Muscle layer of duodenum (tissue), 2 donors: ENCODE results near the gene GPAT3.
"Not testable (repeated sequence)": the region's sequence is repeated elsewhere in the genome, so short reads cannot be mapped to it uniquely, and the experiment has no call there.

Experiments used
- H3K27ac ChIP-seq: one replicate; pipeline ENCODE4 v1.7.0; 2013; ENCODE audit warnings: mild to moderate bottlenecking, low read length
- H3K27me3 ChIP-seq: one replicate; pipeline ENCODE4 v1.7.0; 2013; ENCODE audit warnings: low read depth, mild to moderate bottlenecking, control low read depth, low read length
- H3K36me3 ChIP-seq, 2 donors: one replicate each; pipeline ENCODE4 v1.7.0; 2013; ENCODE audit warnings: low read length in 2 of 2, control low read depth in 1 of 2, mild to moderate bottlenecking in 1 of 2; ENCODE audit not compliant: insufficient read depth in 2 of 2, control insufficient read depth in 1 of 2
- H3K4me1 ChIP-seq, 2 donors: one replicate each; pipeline ENCODE4 v1.7.0; 2013; ENCODE audit warnings: low read length in 2 of 2, mild to moderate bottlenecking in 2 of 2, control low read depth in 1 of 2, moderate library complexity in 1 of 2; ENCODE audit not compliant: insufficient read depth in 2 of 2, control insufficient read depth in 1 of 2
- H3K4me3 ChIP-seq, 2 donors: one replicate each; pipeline ENCODE4 v1.7.0; 2013; ENCODE audit warnings: low read length in 2 of 2, low read depth in 1 of 2, mild to moderate bottlenecking in 1 of 2
- H3K9me3 ChIP-seq, 2 donors: one replicate each; pipeline ENCODE4 v1.7.0; 2013; ENCODE audit warnings: low read length in 2 of 2, control low read depth in 1 of 2, mild to moderate bottlenecking in 1 of 2; ENCODE audit not compliant: control insufficient read depth in 1 of 2
- donor health status: healthy.

GPAT3 gene

DNA sequence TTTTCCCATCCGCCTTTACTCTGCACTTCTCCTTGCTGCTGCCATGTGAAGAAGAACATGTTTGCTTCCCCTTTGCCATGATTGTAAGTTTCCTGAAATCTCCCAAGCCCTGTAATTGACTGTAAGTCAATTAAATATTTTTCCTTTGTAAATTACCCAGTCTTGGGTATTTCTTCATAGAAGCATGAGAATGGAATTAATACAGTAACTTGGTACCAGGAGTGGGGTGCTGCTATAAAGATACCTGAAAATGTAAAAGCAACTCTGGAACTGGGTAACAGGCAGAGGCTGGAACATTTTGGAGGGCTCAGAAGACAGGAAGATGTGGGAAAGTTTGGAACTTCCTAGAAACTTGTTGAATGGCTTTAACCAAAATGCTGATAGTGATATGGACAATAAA is 86.2 kb downstream of the GPAT3 start:
- H3K36me3 ChIP-seq, H3K27me3 ChIP-seq, H3K27ac ChIP-seq, H3K4me3 ChIP-seq, H3K9me3 ChIP-seq: not testable (repeated sequence)
- peaks cover 12 to 29% of the 10 kb centered on the region in 2 donors for H3K4me1 ChIP-seq

DNA sequence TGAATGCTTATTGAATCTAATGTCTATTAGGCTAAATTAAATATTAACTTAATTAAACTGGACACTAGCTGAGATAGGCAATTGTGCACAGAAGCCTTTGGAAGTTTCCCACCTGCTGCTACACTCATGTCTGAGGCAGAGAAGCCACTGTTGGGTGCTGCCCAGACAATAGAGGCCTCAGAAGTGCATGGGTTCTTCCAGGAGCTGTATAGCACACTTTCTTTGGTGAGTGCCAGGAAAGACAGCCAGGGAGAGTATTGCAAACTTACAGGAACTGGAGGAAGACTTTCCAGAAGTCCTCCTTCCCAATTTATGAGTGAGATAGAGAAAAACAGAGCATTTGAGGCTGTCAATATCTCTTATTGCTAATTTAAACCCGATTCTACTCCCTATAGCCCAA is 89.9 kb downstream of the GPAT3 start:
- Histone ChIP-seq H3K9me3 (peaks cover 0 to 6% of the 10 kb centered on the region in 2 donors), H3K27ac (no peak overlapping the region), H3K36me3 (no peaks in the 10 kb centered on the region), H3K4me1 (peaks cover 3 to 22% of the 10 kb centered on the region in 2 donors), H3K27me3 (no peaks in the 10 kb centered on the region), H3K4me3 (no peak overlapping the region)

DNA sequence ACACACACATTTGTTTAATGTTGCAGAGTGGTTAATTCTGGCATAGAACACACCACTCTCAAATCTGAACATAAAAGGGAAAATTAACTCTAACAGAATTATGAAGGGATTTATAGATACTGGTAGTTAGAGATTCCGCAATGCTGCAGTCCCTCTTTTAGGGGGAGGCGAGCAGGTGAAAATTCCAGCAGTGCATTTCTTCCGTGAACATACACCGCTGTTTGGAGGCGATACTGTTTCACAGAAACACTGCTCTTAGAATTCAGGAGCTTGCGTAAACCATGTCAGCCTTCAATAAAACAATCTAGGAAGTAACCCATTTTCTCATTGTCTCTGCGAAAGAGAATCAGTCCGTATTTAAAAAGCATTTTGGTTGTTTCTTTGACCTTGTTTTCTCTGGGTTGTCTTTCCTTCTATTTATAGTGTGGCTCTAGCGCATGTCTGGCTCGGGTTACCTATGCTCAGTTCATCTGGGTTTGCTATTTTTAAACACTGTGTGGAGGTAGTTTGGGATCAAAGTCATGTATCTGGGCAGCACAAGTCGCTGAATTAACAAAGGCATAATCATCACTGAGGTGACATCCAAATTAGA is 90.4 kb downstream of the GPAT3 start:
- Histone ChIP-seq H3K27me3 (no peaks in the 10 kb centered on the region), H3K36me3 (no peaks in the 10 kb centered on the region), H3K4me3 (no peak overlapping the region), H3K27ac (peak overlapping the region; percentile 7), H3K9me3 (peaks cover 0 to 3% of the 10 kb centered on the region in 2 donors), H3K4me1 (peaks cover 5 to 22% of the 10 kb centered on the region in 2 donors)

DNA sequence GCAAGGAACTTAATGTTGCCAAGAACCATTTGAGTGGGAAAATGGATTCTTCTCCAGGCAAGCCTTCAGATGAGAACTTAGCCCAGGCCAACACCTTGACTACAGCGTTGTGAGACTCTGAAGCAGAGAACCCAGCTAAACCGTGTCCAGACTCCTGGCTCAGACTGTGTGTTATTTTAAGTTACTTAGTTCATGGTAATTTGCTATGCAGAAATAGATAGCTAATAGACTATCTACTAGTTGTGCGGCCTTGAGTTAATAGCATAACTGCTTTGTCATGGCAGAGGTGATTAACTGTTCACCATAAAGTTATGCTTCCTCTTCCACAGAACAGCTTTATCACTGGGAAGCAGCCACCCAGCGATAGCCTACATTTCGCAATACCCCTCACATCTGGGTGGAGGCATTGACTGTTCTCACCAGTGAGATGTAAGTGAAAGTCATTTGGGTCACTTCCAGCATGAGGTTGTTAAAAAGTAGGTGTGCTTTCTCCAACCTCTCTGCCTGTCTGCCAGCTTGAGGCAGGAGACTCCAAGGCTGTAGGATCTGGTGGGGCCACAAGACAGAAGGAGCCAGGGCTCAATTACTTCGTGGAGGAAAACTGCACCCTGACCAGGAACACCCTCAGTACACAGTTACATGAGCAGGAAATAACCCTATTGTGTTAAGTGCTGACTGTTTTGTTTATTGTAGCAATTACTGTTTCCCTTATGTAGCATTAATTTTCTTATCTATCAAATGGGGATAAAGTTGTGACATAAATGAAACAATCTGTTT is 94.2 kb downstream of the GPAT3 start:
- peaks cover 5 to 22% of the 10 kb centered on the region in 2 donors for H3K4me1 ChIP-seq
- H3K4me3 ChIP-seq: no peak overlapping the region
- H3K36me3 ChIP-seq: no peaks in the 10 kb centered on the region
- no peak overlapping the region for H3K27ac ChIP-seq
- no peaks in the 10 kb centered on the region for H3K27me3 ChIP-seq
- H3K9me3 ChIP-seq: no peaks in the 10 kb centered on the region

DNA sequence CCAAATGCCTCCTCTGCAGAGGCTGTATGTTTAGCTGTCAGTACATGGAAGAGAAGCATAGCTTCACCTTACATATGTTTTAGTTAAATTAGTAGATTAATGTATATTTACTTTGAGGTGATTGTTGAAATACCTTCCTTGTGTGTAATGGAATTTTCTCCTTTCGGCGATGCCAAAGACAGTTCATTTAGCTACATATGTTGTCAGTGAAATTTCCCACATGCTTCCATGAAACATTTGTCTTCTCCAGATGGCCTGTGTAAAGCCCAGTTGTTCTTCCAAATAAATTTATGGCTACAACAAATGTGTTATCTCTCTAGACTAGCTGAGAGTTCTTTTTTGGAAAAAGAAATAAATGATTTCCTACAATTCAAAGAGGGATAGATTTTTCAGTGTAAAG is 95.2 kb downstream of the GPAT3 start:
- Histone ChIP-seq H3K4me3 (no peak overlapping the region), H3K27me3 (no peaks in the 10 kb centered on the region), H3K9me3 (no peaks in the 10 kb centered on the region), H3K27ac (no peak overlapping the region), H3K4me1 (peaks cover 5 to 13% of the 10 kb centered on the region in 2 donors), H3K36me3 (no peaks in the 10 kb centered on the region)

DNA sequence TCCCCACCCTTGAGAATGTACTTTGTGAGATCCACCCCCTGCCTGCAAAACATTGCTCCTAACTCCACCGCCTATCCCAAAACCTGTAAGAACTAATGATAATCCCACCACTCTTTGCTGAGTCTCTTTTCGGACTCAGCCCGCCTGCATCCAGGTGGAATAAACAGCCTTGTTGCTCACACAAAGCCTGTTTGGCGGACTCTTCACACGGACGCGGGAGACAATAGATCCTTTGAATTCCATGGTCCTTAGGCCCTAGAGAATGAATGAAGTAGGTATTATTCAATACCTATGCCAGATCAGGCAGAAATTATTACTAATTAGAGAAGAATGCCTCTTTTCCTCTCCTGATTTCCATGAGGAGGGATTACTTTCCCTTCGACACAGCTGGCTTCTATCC is 101.0 kb downstream of the GPAT3 start:
- H3K27me3 ChIP-seq: no peaks in the 10 kb centered on the region
- H3K9me3 ChIP-seq: no peaks in the 10 kb centered on the region
- H3K36me3 ChIP-seq: no peaks in the 10 kb centered on the region
- no peaks in the 10 kb centered on the region for H3K4me1 ChIP-seq
- no peak overlapping the region for H3K27ac ChIP-seq
- no peak overlapping the region for H3K4me3 ChIP-seq

DNA sequence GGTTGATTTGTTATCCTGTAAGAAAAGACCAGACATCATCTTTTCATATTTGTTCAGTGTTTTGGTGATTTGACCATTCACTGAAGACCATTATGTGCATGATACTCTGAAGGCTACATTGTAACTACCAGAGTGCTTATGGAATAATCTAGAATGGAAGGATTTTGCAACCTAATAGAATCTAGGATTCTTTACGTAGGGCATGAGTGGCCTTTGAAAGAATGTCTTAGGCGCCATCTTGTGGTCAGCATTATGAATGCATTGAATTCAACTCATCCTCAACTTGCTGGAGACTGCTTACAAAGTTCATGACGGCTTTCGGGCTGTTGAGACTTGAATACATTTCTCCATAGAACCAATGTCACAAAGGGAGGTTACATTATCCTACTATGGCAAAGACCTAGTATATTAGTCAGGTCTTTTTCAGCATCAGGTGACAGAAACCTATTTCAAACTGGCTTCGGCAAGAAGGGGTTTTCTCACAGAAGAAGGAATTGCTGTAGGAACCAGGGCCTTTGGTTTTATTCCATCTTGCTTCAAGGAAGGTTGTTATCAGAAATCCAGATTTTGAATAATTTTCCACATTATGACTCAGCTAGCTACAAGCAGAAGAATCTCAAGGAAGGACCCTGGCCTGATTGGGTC is 104.1 kb downstream of the GPAT3 start:
- H3K4me1 ChIP-seq: no peaks in the 10 kb centered on the region
- no peaks in the 10 kb centered on the region for H3K36me3 ChIP-seq
- no peaks in the 10 kb centered on the region for H3K9me3 ChIP-seq
- no peak overlapping the region for H3K27ac ChIP-seq
- no peaks in the 10 kb centered on the region for H3K27me3 ChIP-seq
- H3K4me3 ChIP-seq: no peak overlapping the region

DNA sequence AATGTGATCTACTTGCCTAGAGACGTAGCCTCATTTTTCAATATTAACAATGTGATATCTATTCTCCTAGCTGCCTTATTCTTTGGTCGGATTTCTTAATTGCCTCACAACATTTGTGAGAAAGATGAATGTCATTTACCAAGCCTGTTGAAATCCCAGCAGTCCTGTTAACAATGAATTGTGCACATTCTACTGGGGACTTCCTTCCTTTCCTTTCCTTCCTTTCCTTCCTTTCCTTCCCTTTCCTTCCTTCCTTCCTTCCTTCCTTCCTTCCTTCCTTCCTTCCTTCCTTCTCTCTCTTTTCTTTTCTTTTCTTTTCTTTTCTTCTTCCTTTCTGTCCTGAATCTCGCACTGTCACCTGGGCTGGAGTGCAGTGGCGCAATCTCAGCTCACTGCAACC is 107.1 kb downstream of the GPAT3 start:
- Histone ChIP-seq H3K36me3 (no peaks in the 10 kb centered on the region), H3K27me3 (no peaks in the 10 kb centered on the region), H3K4me3 (no peak overlapping the region), H3K27ac (no peak overlapping the region), H3K4me1 (no peaks in the 10 kb centered on the region), H3K9me3 (no peaks in the 10 kb centered on the region)

DNA sequence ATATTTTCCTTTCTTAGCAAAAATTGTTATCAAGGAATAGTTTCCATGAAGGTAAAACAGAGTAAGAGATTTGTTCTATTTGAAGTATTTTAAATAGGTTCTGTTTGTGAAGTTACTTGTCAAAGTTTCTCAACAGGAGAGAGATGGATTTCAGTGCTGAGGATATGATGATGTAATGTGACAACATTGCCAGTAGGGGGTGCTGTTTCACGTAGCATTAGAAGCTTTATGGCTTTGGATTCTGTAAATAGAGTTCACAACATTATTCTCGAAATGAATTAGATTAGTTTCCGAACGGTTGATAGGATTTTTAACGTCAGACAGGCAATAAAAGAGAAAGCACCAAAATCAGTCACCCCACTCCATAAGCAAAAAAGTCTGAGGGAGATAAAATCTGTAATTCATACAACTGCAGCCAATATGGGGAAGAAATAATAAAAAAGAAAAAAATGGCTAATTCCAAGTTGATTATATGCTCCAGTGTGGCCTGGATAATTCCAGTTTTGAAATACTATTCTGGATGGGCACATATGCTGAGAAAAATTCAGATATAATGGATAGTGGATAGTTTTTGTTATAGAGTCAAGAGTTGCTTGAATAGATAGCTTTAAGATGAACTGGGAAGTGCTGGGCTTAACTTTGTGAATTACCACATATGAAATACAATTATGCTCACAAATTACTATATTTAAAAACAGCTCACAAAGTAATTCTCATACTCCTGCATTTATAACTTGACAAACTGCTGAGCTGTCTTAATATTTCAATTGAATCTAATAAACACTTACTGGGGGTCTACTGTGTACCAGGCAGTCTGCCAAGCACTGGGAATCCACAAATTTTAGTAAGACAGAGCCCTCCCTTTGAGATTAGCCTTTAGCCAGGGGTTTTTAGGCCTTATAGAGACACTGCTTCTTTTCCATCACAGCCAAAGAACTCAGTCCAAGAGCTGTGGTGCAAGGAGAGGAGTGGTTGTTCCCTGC is 109.1 kb downstream of the GPAT3 start:
- H3K4me3 ChIP-seq: no peak overlapping the region
- no peaks in the 10 kb centered on the region for H3K4me1 ChIP-seq
- H3K36me3 ChIP-seq: no peaks in the 10 kb centered on the region
- H3K27ac ChIP-seq: no peak overlapping the region
- no peaks in the 10 kb centered on the region for H3K9me3 ChIP-seq
- no peaks in the 10 kb centered on the region for H3K27me3 ChIP-seq

DNA sequence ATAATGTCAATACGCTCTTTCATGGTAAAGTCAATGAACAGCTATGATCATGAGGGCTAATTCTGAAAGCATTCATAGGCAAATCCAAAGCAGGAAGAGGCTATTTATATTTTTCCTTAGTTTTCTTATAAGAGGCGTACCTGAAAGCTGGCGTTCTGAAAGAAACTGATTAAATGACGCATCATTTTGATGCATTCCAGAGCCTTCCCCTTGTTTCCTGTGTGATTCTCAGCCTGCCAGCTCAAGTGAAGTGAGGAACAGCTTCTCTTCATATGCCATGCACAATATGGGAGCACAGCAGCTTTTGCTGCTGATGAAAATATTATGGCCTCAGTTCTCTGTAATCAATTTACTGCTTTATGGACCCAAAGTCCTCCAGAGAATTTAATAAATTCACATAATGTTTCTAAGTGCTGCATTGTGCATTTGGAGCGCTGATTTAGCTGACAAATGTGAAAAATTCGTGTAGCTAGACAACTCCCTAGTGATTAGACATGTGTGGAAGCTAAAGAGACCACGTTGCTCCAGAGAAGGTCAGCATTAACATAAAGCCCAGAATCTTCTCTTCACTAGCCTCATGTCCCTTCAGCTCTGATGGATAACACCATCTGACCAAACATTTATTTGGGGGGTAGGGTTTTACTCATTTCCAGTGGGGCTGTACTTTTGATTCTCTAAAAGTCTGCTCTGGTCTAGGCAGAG is 110.8 kb downstream of the GPAT3 start:
- H3K4me3 ChIP-seq: no peak overlapping the region
- H3K36me3 ChIP-seq: no peaks in the 10 kb centered on the region
- H3K4me1 ChIP-seq: no peaks in the 10 kb centered on the region
- no peak overlapping the region for H3K27ac ChIP-seq
- H3K27me3 ChIP-seq: no peaks in the 10 kb centered on the region
- no peaks in the 10 kb centered on the region for H3K9me3 ChIP-seq
